Sigmoid colon (tissue), 7 donors: Measurements from ENCODE around the gene RAB13. TPM values are rescaled to one million over a fixed set of nuclear protein-coding genes. Genes with fewer than 3 reads are reported as not detected.

Experiments
- DNase-seq: peaks from one replicate; pipeline ENCODE4 v3.0.0-alpha.2; 2019
- H3K27ac ChIP-seq, 4 donors: fragments of 200-600 bp; sonication (generic); one replicate each; pipeline ENCODE4 v1.5.1; 2016 to 2019; ENCODE audit warnings: mild to moderate bottlenecking in 1 of 4
- H3K27me3 ChIP-seq, 3 donors: fragments of 200-600 bp; sonication (generic); one replicate each; pipeline ENCODE4 v1.5.1; 2019; ENCODE audit warnings: mild to moderate bottlenecking in 1 of 3
- H3K36me3 ChIP-seq, 4 donors: fragments of 200-600 bp; sonication (generic); one replicate each; pipeline ENCODE4 v1.5.1; 2016 to 2019
- H3K4me1 ChIP-seq, 4 donors: fragments of 200-600 bp; sonication (generic); one replicate each; pipeline ENCODE4 v1.5.1; 2017 to 2019
- H3K4me3 ChIP-seq, 4 donors: fragments of 200-600 bp; sonication (generic); one replicate each; pipeline ENCODE4 v1.5.1; 2017 to 2019; ENCODE audit warnings: mild to moderate bottlenecking in 2 of 4, moderate library complexity in 1 of 4
- H3K9me3 ChIP-seq, 4 donors: fragments of 200-600 bp in 3 of 4; sonication (generic) in 3 of 4; one replicate each; pipeline versions ENCODE4 v1.5.1 to v1.6.1; 2013 to 2019
- EP300 ChIP-seq, 4 donors: sonication (generic); formaldehyde crosslinking; IDR thresholded peaks; one replicate each; pipeline ENCODE4 v1.6.1; 2017; ENCODE audit warnings: antibody characterized with exemption in 4 of 4
- POLR2A ChIP-seq, 2 donors: fragments of 450-650 bp; IDR thresholded peaks; one replicate each; pipeline ENCODE4 v1.6.1; 2016; ENCODE audit warnings: antibody characterized with exemption in 2 of 2, mild to moderate bottlenecking in 2 of 2, moderate library complexity in 2 of 2
- POLR2AphosphoS5 ChIP-seq, 4 donors: sonication (generic); formaldehyde crosslinking; IDR thresholded peaks; one replicate each; pipeline ENCODE4 v1.6.1; 2017; ENCODE audit warnings: antibody characterized with exemption in 4 of 4
- WGBS, 2 donors: extraction: QIAGEN DNeasy Blood & Tissue Kit; methylation state at CpG; one replicate each; pipeline ENCODE4 v1.1.7; 2013; 5-methylcytosine and 5-hydroxymethylcytosine counted together
- intact Hi-C: fragments of 100-400 bp; cut with DNase I; formaldehyde crosslinking; loops from one replicate; pipeline ENCODE4 v1.15.1; 2023
- polyA plus RNA-seq, 3 donors: library from polyadenylated mRNA; stranded (reverse); fragments of 200-250 nt; gene quantifications; one replicate each; pipeline ENCODE4 v1.2.3, GENCODE V29; 2013
- small RNA-seq, 3 donors: library from RNA; depleted of rRNA; stranded (forward); fragments of <200 nt; gene quantifications; one replicate each; pipeline ENCODE3, GENCODE V24; 2016
- total RNA-seq, 4 donors: library from RNA; depleted of rRNA; stranded (reverse); fragments of >200 nt; gene quantifications; one replicate each; pipeline ENCODE4 v1.1.0, GENCODE V29; 2016
- TF ChIP-seq, protein P1 (sequence below), 4 experiments: fragments of 450-650 bp in 3 of 4; fragments of 200-600 bp in 1 of 4; IDR thresholded peaks; one replicate each; pipeline ENCODE4 v1.5.1; 2016 to 2019; ENCODE audit warnings: antibody characterized with exemption in 4 of 4, mild to moderate bottlenecking in 3 of 4, moderate library complexity in 2 of 4
- donor health status: healthy with polysubstance abuse.
- donor health status: Bipolar disorder and iron deficiency.
- donor health status: healthy.

Gene RAB13
- total and polyA plus RNA-seq, 7 donors, result 34.1 to 275 (median 72.8) TPM

DNA sequence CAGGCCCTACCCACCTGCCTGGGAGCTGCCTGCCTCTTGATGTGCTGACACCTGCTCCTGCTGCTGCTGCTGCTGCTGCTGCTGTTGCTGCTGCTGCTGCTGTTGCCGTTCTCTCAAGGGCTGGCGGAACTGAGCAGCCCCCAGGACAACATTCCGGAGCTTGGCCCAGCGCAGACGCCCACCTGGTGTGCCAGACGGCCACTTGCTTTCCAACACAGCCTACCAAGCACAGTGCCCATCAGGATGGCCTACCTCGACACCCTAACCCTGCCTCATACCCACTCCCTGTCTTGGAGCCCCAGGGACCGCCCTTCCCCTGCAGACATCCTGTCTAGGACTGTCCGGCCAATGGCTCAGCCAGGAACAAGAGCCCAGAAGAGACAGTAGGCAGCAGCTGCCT is 51.4 kb downstream of the RAB13 start:
- DNase-seq, result peak; percentile 54
- intact Hi-C loops, result no loop called here
- peaks cover 43 to 94% (median 70%) of the 10 kb centered on the region in 4 donors for H3K36me3 ChIP-seq
- no peaks in the 10 kb centered on the region for H3K9me3 ChIP-seq
- no peak overlapping the region for H3K27ac ChIP-seq
- WGBS, 2 donors, result 96 to 97% methylated on average over 9 of the region's 9 CpGs
- H3K4me1 ChIP-seq, result no peaks in the 10 kb centered on the region
- no peak overlapping the region for H3K4me3 ChIP-seq
- TF ChIP-seq EP300 (IDR thresholded peaks at IDR 0.05), result no peak
- TF ChIP-seq, protein P1, sequence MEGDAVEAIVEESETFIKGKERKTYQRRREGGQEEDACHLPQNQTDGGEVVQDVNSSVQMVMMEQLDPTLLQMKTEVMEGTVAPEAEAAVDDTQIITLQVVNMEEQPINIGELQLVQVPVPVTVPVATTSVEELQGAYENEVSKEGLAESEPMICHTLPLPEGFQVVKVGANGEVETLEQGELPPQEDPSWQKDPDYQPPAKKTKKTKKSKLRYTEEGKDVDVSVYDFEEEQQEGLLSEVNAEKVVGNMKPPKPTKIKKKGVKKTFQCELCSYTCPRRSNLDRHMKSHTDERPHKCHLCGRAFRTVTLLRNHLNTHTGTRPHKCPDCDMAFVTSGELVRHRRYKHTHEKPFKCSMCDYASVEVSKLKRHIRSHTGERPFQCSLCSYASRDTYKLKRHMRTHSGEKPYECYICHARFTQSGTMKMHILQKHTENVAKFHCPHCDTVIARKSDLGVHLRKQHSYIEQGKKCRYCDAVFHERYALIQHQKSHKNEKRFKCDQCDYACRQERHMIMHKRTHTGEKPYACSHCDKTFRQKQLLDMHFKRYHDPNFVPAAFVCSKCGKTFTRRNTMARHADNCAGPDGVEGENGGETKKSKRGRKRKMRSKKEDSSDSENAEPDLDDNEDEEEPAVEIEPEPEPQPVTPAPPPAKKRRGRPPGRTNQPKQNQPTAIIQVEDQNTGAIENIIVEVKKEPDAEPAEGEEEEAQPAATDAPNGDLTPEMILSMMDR (IDR thresholded peaks at IDR 0.05), result no peak
- TF ChIP-seq POLR2AphosphoS5 (IDR thresholded peaks at IDR 0.05), result no peak
- no peak for TF ChIP-seq POLR2A (IDR thresholded peaks at IDR 0.05)
- no peaks in the 10 kb centered on the region for H3K27me3 ChIP-seq

DNA sequence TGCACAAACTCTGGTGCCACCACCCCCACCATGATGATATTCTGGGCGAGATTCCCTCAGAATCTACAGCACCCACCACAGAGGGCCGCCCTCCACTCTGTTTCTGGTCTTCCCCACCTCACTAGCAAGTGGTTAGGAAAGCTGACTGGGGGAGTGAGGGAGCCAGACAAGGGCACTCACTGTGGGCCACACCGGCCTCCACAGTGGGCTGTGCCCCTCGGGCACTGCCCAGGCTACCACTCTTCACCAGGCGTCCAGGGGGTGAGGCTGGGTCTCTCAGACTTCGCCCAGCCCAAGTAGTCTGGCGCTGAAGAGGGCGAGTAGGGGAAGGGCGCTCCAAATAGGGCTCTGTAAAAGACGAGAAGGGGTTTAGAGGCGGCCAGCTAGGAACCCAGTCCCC is 52.2 kb downstream of the RAB13 start:
- H3K4me1 ChIP-seq, result no peaks in the 10 kb centered on the region
- peaks cover 43 to 89% (median 68%) of the 10 kb centered on the region in 4 donors for H3K36me3 ChIP-seq
- H3K9me3 ChIP-seq, result no peaks in the 10 kb centered on the region
- no peaks in the 10 kb centered on the region for H3K27me3 ChIP-seq
- DNase-seq, result peak; percentile 27
- no peak overlapping the region for H3K27ac ChIP-seq
- no peak overlapping the region for H3K4me3 ChIP-seq
- TF ChIP-seq EP300 (IDR thresholded peaks at IDR 0.05), result no peak
- no peak for TF ChIP-seq POLR2AphosphoS5 (IDR thresholded peaks at IDR 0.05)
- TF ChIP-seq, protein P1 (IDR thresholded peaks at IDR 0.05), result no peak
- TF ChIP-seq POLR2A (IDR thresholded peaks at IDR 0.05), result no peak
- intact Hi-C loops, result no loop called here
- WGBS, 2 donors, result 97% methylated on average over 11 of the region's 11 CpGs

DNA sequence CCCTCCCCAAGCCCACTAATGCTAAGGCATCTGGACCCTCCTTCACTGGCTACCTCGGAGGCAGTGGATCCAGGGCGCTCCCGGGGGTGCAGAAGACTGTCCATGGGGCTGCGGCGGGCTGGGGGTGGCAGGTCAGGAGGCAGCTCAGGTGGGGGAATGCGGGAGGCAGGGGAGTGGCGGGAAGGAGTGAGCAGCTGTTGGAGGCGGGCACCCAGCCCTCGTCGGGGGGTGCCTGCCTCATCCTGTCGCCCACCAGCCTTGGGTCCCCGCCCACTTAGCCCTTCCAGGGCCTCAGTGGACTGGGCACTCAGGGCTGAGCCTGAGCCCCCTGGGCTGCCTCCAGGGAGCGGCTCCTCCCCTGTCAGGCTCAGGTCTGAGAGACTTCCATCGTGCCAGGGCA is 52.7 kb downstream of the RAB13 start:
- Histone ChIP-seq H3K9me3 (no peaks in the 10 kb centered on the region), H3K4me3 (no peak overlapping the region), H3K36me3 (peaks cover 43 to 84% (median 68%) of the 10 kb centered on the region in 4 donors), H3K27me3 (no peaks in the 10 kb centered on the region), H3K4me1 (no peaks in the 10 kb centered on the region), H3K27ac (no peak overlapping the region)
- TF ChIP-seq EP300 (IDR thresholded peaks at IDR 0.05), result no peak
- TF ChIP-seq POLR2AphosphoS5 (IDR thresholded peaks at IDR 0.05), result no peak
- TF ChIP-seq, protein P1 (IDR thresholded peaks at IDR 0.05), result no peak
- TF ChIP-seq POLR2A (IDR thresholded peaks at IDR 0.05), result no peak
- intact Hi-C loops, result no loop called here
- 93 to 94% methylated on average over 14 of the region's 14 CpGs for WGBS, 2 donors
- peak; percentile 54 for DNase-seq

DNA sequence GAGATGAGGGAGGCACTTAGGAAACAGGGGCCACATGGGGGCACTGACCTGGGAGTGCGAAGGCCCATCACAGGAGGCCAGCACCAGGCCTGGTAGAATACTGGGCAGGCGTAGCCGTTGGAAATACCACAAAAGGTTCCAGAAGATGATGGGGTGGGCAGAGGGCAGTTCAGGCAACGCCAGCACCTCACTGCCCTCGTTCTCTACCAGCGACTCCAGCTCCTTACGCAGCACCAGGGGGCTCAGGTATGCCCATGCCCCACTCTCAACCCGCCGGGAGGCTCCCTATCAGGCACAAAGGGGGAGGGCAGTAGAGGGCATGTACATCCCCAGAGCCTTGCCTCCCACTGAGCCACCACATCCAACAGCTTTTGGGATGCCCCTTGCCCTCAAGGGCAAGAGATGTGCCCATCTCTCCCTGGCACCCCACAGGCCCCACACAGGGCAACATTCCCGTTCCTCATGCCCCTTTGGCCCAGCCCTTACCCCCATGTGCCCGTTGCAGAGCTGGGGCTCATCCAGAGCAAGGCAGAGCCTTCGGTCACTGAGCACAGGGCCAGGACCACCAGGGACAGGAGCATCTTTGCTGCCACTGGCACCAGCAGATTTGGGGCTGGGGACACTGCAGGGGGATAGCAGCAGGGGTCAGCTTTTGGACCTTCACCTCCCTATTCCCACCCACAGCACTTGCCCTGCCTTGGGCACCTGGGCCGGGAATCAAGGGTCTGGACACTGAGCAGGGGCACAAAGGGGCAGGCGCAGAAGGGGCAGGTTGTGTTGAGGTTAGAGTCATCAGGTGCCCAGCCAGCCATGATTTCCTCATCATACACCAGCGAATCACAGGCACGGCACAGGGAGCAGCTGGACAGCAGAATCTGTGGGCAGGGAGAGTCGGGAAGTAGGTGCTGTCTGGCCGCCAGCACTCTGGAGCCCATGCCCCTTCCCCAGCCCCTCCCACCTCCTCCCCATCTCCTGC is 53.7 kb downstream of the RAB13 start:
- intact Hi-C loops, result no loop called here
- no peaks in the 10 kb centered on the region for H3K9me3 ChIP-seq
- peaks cover 41 to 77% (median 63%) of the 10 kb centered on the region in 4 donors for H3K36me3 ChIP-seq
- H3K27ac ChIP-seq, result no peak overlapping the region
- no peak for TF ChIP-seq POLR2AphosphoS5 (IDR thresholded peaks at IDR 0.05)
- TF ChIP-seq EP300 (IDR thresholded peaks at IDR 0.05), result no peak
- TF ChIP-seq, protein P1 (IDR thresholded peaks at IDR 0.05), result no peak
- no peak for TF ChIP-seq POLR2A (IDR thresholded peaks at IDR 0.05)
- DNase-seq, result peak; percentile 63
- no peaks in the 10 kb centered on the region for H3K27me3 ChIP-seq
- H3K4me3 ChIP-seq, result no peak overlapping the region
- H3K4me1 ChIP-seq, result no peaks in the 10 kb centered on the region
- WGBS, 2 donors, result 97 to 99% methylated on average over 18 of the region's 18 CpGs

Small RNA genes lying within 50 kb of the gene (small RNA-seq; reads per million reads assigned to genes)
- gene MIR6737, result 0 to 0.18 (median 0) reads per million in 3 donors

Other genes starting within 250 kb of the RAB13 start
- gene SLC27A3, start 210.9 kb downstream of the RAB13 start, total RNA-seq, result 10 to 100 TPM; 19.7 to 45.7 (median 23.9) TPM
- gene SLC27A3, start 210.9 kb downstream of the RAB13 start, polyA plus RNA-seq, result 10 to 100 TPM in 2 of 3 donors, 1 to 10 TPM in 1; 1.6 to 23.4 (median 15.0) TPM
- 10 to 100 TPM; 16.4 to 37.4 (median 19.8) TPM for gene GATAD2B, start 63.4 kb downstream of the RAB13 start, total RNA-seq
- 1 to 10 TPM; 1.8 to 7.9 (median 3.9) TPM for gene GATAD2B, start 63.4 kb downstream of the RAB13 start, polyA plus RNA-seq
- 10 to 100 TPM; 17.9 to 34.9 (median 23.1) TPM for gene DENND4B, start 39.6 kb downstream of the RAB13 start, total RNA-seq
- 10 to 100 TPM in 1 of 3 donors, 1 to 10 TPM in 2; 4.9 to 41.6 (median 9.0) TPM for gene DENND4B, start 39.6 kb downstream of the RAB13 start, polyA plus RNA-seq
- 10 to 100 TPM; 13.7 to 23.3 (median 15.0) TPM for gene CRTC2, start 27.7 kb downstream of the RAB13 start, total RNA-seq
- 10 to 100 TPM; 17.8 to 32.9 (median 18.6) TPM for gene CRTC2, start 27.7 kb downstream of the RAB13 start, polyA plus RNA-seq
- gene SLC39A1, start 22.8 kb downstream of the RAB13 start, total RNA-seq, result 10 to 100 TPM; 50.7 to 80.3 (median 76.1) TPM
- gene SLC39A1, start 22.8 kb downstream of the RAB13 start, polyA plus RNA-seq, result 10 to 100 TPM; 25.7 to 97.5 (median 28.8) TPM
- gene CREB3L4, start 18.4 kb downstream of the RAB13 start, total RNA-seq, result 10 to 100 TPM in 2 of 4 donors, 1 to 10 TPM in 2; 7.9 to 13.8 (median 10.2) TPM
- gene CREB3L4, start 18.4 kb downstream of the RAB13 start, polyA plus RNA-seq, result 10 to 100 TPM in 2 of 3 donors, 1 to 10 TPM in 1; 7.9 to 18.0 (median 16.8) TPM
- gene JTB, start 8.7 kb downstream of the RAB13 start, total RNA-seq, result 100 to 1,000 TPM; 171 to 293 (median 219) TPM
- gene JTB, start 8.7 kb downstream of the RAB13 start, polyA plus RNA-seq, result 100 to 1,000 TPM; 220 to 324 (median 286) TPM
- gene RPS27, start 4.4 kb upstream of the RAB13 start, total RNA-seq, result 1,000 to 10,000 TPM; 1,466 to 4,347 (median 3,611) TPM
- over 10,000 TPM; 12,408 to 20,490 (median 12,874) TPM for gene RPS27, start 4.4 kb upstream of the RAB13 start, polyA plus RNA-seq
- gene NUP210L, start 168.7 kb upstream of the RAB13 start, total RNA-seq, result under 1 TPM in 2 of 4 donors, not detected in 2; under 0.01 TPM
- under 1 TPM in 1 of 3 donors, not detected in 2; 0.01 TPM for gene NUP210L, start 168.7 kb upstream of the RAB13 start, polyA plus RNA-seq
- gene TPM3, start 205.8 kb upstream of the RAB13 start, total RNA-seq, result 100 to 1,000 TPM in 2 of 4 donors, 10 to 100 TPM in 2; 68.1 to 175 (median 96.6) TPM
- gene TPM3, start 205.8 kb upstream of the RAB13 start, polyA plus RNA-seq, result 100 to 1,000 TPM; 338 to 456 (median 402) TPM
- not detected for gene CFAP141, start 220.0 kb upstream of the RAB13 start, total RNA-seq
- not detected for gene CFAP141, start 220.0 kb upstream of the RAB13 start, polyA plus RNA-seq
- 10 to 100 TPM; 36.4 to 58.2 (median 53.5) TPM for gene UBAP2L, start 234.6 kb upstream of the RAB13 start, total RNA-seq
- 10 to 100 TPM; 23.4 to 80.8 (median 27.6) TPM for gene UBAP2L, start 234.6 kb upstream of the RAB13 start, polyA plus RNA-seq